B cell (primary cell): ENCODE measurements around the gene TSC2.
"Not testable (repeated sequence)": the region's sequence is repeated elsewhere in the genome, so short reads cannot be mapped to it uniquely, and the experiment has no call there.

Experiments
- EZH2 ChIP-seq: IDR thresholded peaks from 2 replicates; pipeline ENCODE4 v1.6.1; 2012; ENCODE audit warnings: borderline replicate concordance, low read depth, mild to moderate bottlenecking, moderate library complexity, low read length; ENCODE audit not compliant: insufficient read depth, poor library complexity, severe bottlenecking
- TF ChIP-seq, protein P1 (sequence below): fragments of 200-600 bp; IDR thresholded peaks from one replicate; pipeline ENCODE4 v1.8.0; 2022; ENCODE audit warnings: antibody characterized with exemption, mild to moderate bottlenecking

DNA sequence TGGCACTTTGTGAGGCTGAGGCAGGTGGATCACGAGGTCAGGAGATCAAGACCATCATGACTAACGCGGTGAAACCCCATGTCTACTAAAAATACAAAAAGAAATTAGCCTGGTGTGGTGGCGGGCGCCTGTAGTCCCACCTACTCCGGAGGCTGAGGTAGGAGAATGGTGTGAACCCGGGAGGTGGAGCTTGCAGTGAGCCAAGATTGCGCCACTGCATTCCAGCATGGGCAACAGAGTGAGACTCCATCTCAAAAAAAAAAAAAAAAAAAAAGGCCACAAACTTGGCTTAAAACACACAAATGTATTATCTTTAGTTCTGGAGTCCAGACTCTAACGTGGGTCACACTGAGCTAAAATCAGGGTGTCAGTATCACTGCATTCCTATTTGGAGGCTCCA, 36.1 kb upstream of the TSC2 start:
- TF ChIP-seq, protein P1, sequence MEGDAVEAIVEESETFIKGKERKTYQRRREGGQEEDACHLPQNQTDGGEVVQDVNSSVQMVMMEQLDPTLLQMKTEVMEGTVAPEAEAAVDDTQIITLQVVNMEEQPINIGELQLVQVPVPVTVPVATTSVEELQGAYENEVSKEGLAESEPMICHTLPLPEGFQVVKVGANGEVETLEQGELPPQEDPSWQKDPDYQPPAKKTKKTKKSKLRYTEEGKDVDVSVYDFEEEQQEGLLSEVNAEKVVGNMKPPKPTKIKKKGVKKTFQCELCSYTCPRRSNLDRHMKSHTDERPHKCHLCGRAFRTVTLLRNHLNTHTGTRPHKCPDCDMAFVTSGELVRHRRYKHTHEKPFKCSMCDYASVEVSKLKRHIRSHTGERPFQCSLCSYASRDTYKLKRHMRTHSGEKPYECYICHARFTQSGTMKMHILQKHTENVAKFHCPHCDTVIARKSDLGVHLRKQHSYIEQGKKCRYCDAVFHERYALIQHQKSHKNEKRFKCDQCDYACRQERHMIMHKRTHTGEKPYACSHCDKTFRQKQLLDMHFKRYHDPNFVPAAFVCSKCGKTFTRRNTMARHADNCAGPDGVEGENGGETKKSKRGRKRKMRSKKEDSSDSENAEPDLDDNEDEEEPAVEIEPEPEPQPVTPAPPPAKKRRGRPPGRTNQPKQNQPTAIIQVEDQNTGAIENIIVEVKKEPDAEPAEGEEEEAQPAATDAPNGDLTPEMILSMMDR: not testable (repeated sequence)
- not testable (repeated sequence) for TF ChIP-seq EZH2
